Endothelial cell of umbilical vein (primary cell): Measurements from ENCODE around the gene C17orf100.

Experiments used
- CTCF ChIP-seq, 2 donors: IDR thresholded peaks; 1 replicate in 1 of 2; 2 replicates in 1 of 2; pipeline ENCODE4 v1.5.1; 2011; ENCODE audit warnings: low read length in 2 of 2, mild to moderate bottlenecking in 2 of 2, moderate library complexity in 2 of 2, control low read depth in 1 of 2, inconsistent platforms in 1 of 2, low read depth in 1 of 2; ENCODE audit not compliant: insufficient read depth in 1 of 2; ENCODE audit errors: extremely low read depth in 1 of 2
- EZH2 ChIP-seq: IDR thresholded peaks from 2 replicates; pipeline ENCODE4 v1.6.1; 2012; ENCODE audit warnings: borderline replicate concordance, low read depth, mild to moderate bottlenecking, moderate library complexity, low read length, inconsistent platforms; ENCODE audit not compliant: severe bottlenecking
- FOS ChIP-seq: IDR thresholded peaks from 2 replicates; pipeline ENCODE4 v1.6.1; 2011; ENCODE audit warnings: mild to moderate bottlenecking, low read length, moderate library complexity, borderline replicate concordance; ENCODE audit not compliant: insufficient read depth
- JUN ChIP-seq: IDR thresholded peaks from 2 replicates; pipeline ENCODE4 v1.6.1; 2011; ENCODE audit warnings: borderline replicate concordance, low read depth; ENCODE audit not compliant: insufficient read length, insufficient read depth
- MAX ChIP-seq: IDR thresholded peaks from 2 replicates; pipeline ENCODE4 v1.6.1; 2011; ENCODE audit not compliant: insufficient read depth, insufficient read length
- MYC ChIP-seq: IDR thresholded peaks from one replicate; pipeline ENCODE4 v1.6.1; 2011; ENCODE audit warnings: mild to moderate bottlenecking, low read depth, low read length
- POLR2A ChIP-seq: IDR thresholded peaks from 2 replicates; pipeline ENCODE4 v1.6.1; 2012; ENCODE audit warnings: low read depth, mild to moderate bottlenecking, control low read depth, low read length
- POLR2AphosphoS5 ChIP-seq: IDR thresholded peaks from 2 replicates; pipeline ENCODE4 v1.6.1; 2012; ENCODE audit warnings: low read depth, mild to moderate bottlenecking, control low read depth, low read length, moderate library complexity; ENCODE audit not compliant: insufficient read depth

- no peak for TF ChIP-seq MAX
- TF ChIP-seq EZH2 = no peak
- no peak for TF ChIP-seq CTCF (IDR thresholded peaks at IDR 0.05; ENCODE audit: extremely low read depth in 1 of 2, insufficient read depth in 1 of 2, low read depth in 1 of 2, low read length in 2 of 2)
- no peak for TF ChIP-seq POLR2A
- TF ChIP-seq FOS = no peak
- no peak for TF ChIP-seq MYC
- TF ChIP-seq POLR2AphosphoS5 = no peak
- TF ChIP-seq JUN = no peak
Measured at GRCh38 chr17:6633263-6633662, 18.3 kb upstream of the C17orf100 start.
